ENCODE results near the gene C2.
"Not testable (repeated sequence)": the region's sequence is repeated elsewhere in the genome, so short reads cannot be mapped to it uniquely, and the experiment has no call there.

The C2 gene

GRCh38 chr6:31927863-31928671 lies 550 bp downstream of the C2 start:
- DNase-seq, result no peak

- DNase-seq, result no peak
These were observed 1.1 kb downstream of the C2 start for GRCh38 chr6:31928672-31928939.

GRCh38 chr6:31930962-31931361 lies 3.4 kb downstream of the C2 start:
- DNase-seq, result no peak

GRCh38 chr6:31932137-31932536 lies 4.6 kb downstream of the C2 start:
- not testable (repeated sequence) for DNase-seq

GRCh38 chr6:31933537-31933936 lies 6.0 kb downstream of the C2 start:
- no peak for DNase-seq

GRCh38 chr6:31935021-31935420 lies 7.5 kb downstream of the C2 start:
- DNase-seq, result no peak

GRCh38 chr6:31935823-31936222 lies 8.3 kb downstream of the C2 start:
- no peak for DNase-seq

GRCh38 chr6:31940256-31940664 lies 12.7 kb downstream of the C2 start:
- no peak for DNase-seq

- no peak for DNase-seq
These were observed 16.2 kb downstream of the C2 start for GRCh38 chr6:31943742-31944141.

- DNase-seq, result no peak
These were observed 17.6 kb downstream of the C2 start for GRCh38 chr6:31945154-31945506.

GRCh38 chr6:31945507-31946369 lies 18.2 kb downstream of the C2 start, which contains the start of gene CFB:
Gene CFB, plus strand, starts transcription at chr6:31946095. Its CDS starts 127 bp downstream, at chr6:31946222.
- no peak for DNase-seq

- no peak for DNase-seq
These were observed 18.9 kb downstream of the C2 start for GRCh38 chr6:31946370-31946885.

- no peak for DNase-seq
These were observed 19.7 kb downstream of the C2 start for GRCh38 chr6:31947070-31947675.

GRCh38 chr6:31947864-31948263 lies 20.3 kb downstream of the C2 start:
- DNase-seq, result no peak

GRCh38 chr6:31948306-31948705 lies 20.8 kb downstream of the C2 start:
- DNase-seq, result no peak

GRCh38 chr6:31948753-31949413 lies 21.4 kb downstream of the C2 start:
- DNase-seq, result no peak

- DNase-seq, result no peak
These were observed 22.5 kb downstream of the C2 start for GRCh38 chr6:31949926-31950548.

GRCh38 chr6:31952140-31952805 lies 24.8 kb downstream of the C2 start:
- DNase-seq, result no peak

GRCh38 chr6:31952890-31953289 lies 25.4 kb downstream of the C2 start:
- no peak for DNase-seq

GRCh38 chr6:31954511-31954910 lies 27.0 kb downstream of the C2 start:
- DNase-seq, result no peak

- DNase-seq, result no peak
These were observed 29.3 kb downstream of the C2 start for GRCh38 chr6:31956796-31957195.

- no peak for DNase-seq
These were observed 30.9 kb downstream of the C2 start for GRCh38 chr6:31958412-31958740.
